Gastrocnemius medialis (tissue), 4 donors: ENCODE data around the gene AGER. TPM values are rescaled to one million over a fixed set of nuclear protein-coding genes. Genes with fewer than 3 reads are reported as not detected.

Experiments
- ATAC-seq, 2 donors: fragments of 150-250 bp; one replicate each; pipeline ENCODE4 v1.9.1; 2016
- DNase-seq, 2 donors: peaks; one replicate each; pipeline ENCODE4 v3.0.0-alpha.2; 2019
- H3K27ac ChIP-seq, 4 donors: fragments of 200-600 bp; sonication (generic); 1 replicate in 1 of 4; 2 replicates in 3 of 4; pipeline ENCODE4 v1.5.1; 2016 to 2018; ENCODE audit warnings: mild to moderate bottlenecking in 2 of 4, moderate library complexity in 1 of 4
- H3K27me3 ChIP-seq, 3 donors: fragments of 200-600 bp; sonication (generic) in 2 of 3; 1 replicate in 1 of 3; 2 replicates in 2 of 3; pipeline versions ENCODE4 v1.5.1 to v1.6.0; 2016 to 2019; ENCODE audit warnings: mild to moderate bottlenecking in 1 of 3, moderate library complexity in 1 of 3
- H3K36me3 ChIP-seq, 2 donors: fragments of 200-600 bp; sonication (generic) in 1 of 2; one replicate each; pipeline ENCODE4 v1.5.1; 2017 to 2018
- H3K4me1 ChIP-seq, 2 donors: fragments of 200-600 bp; sonication (generic) in 1 of 2; one replicate each; pipeline ENCODE4 v1.5.1; 2016 to 2017; ENCODE audit warnings: mild to moderate bottlenecking in 2 of 2
- H3K4me3 ChIP-seq, 4 donors: fragments of 200-600 bp; sonication (generic) in 3 of 4; 1 replicate in 1 of 4; 2 replicates in 3 of 4; pipeline ENCODE4 v1.5.1; 2016 to 2019; ENCODE audit warnings: mild to moderate bottlenecking in 2 of 4
- H3K9me3 ChIP-seq, 3 donors: fragments of 200-600 bp; sonication (generic) in 2 of 3; 1 replicate in 1 of 3; 2 replicates in 2 of 3; pipeline ENCODE4 v1.5.1; 2016 to 2019
- CTCF ChIP-seq, 5 experiments: fragments of 450-650 bp in 3 of 5; fragments of 200-600 bp in 2 of 5; sonication (generic) in 2 of 5; IDR thresholded peaks in 4 of 5; conservative IDR thresholded peaks in 1 of 5; 1 replicate in 4 of 5; 2 replicates in 1 of 5; pipeline ENCODE4 v1.5.1; 2016 to 2019; ENCODE audit warnings: antibody characterized with exemption in 5 of 5, mild to moderate bottlenecking in 3 of 5, moderate library complexity in 3 of 5
- POLR2A ChIP-seq, 2 donors: fragments of 450-650 bp; IDR thresholded peaks; one replicate each; pipeline ENCODE4 v1.6.1; 2017; ENCODE audit warnings: antibody characterized with exemption in 2 of 2, mild to moderate bottlenecking in 2 of 2, moderate library complexity in 2 of 2
- in situ Hi-C, 4 donors: fragments of 200-750 bp; cut with MboI; loops; one replicate each; pipeline versions ENCODE4 v1.15.0 to v1.8.0; 2017; ENCODE audit warnings: low sequenced_read_pairs in 4 of 4
- intact Hi-C: fragments of 100-400 bp; cut with DNase I; formaldehyde crosslinking; loops from one replicate; pipeline ENCODE4 v1.15.1; 2023; ENCODE audit warnings: low total_unique reads
- microRNA-seq, 2 donors: library from miRNA; unstranded; fragments of <30 nt; microRNA quantifications; one replicate each; pipeline ENCODE4, GENCODE V29; 2016; ENCODE audit warnings: borderline replicate concordance in 2 of 2
- total RNA-seq, 4 donors: library from RNA; depleted of rRNA; stranded (reverse); fragments of >200 nt; gene quantifications; one replicate each; pipeline versions ENCODE4 v1.1.0 to v1.2.3, GENCODE V29; 2016

AGER gene
- total RNA-seq, 4 donors from 2014 or later: 1.9 TPM; not detected in 3

GRCh38 chr6:32132110-32132509 is 51.9 kb downstream of the AGER start:
- intact Hi-C loops: no loop called here
- TF ChIP-seq CTCF (IDR thresholded peaks at IDR 0.05 in 4 of 5, conservative IDR thresholded peaks at IDR 0.05 in 1 of 5) (no peak), POLR2A (IDR thresholded peaks at IDR 0.05) (no peak)
- Histone ChIP-seq H3K4me1 (peaks cover 17 to 21% of the 10 kb centered on the region in 2 donors), H3K4me3 (no peak overlapping the region), H3K36me3 (no peaks in the 10 kb centered on the region), H3K27ac (no peak overlapping the region), H3K9me3 (no peaks in the 10 kb centered on the region), H3K27me3 (no peaks in the 10 kb centered on the region)
- ATAC-seq: no peak
- DNase-seq: no peak
- in situ Hi-C loops: loop anchor here in 1 of 4 donors (25.0 kb wide), 1 partner anchor 170 kb away; the partner anchor contains the start of genes DXO, NELFE and SKIC2

- Histone ChIP-seq H3K4me1 (peaks cover 23 to 26% of the 10 kb centered on the region in 2 donors), H3K27me3 (no peaks in the 10 kb centered on the region), H3K36me3 (peaks cover 0 to 4% of the 10 kb centered on the region in 2 donors), H3K27ac (no peak overlapping the region), H3K9me3 (no peaks in the 10 kb centered on the region), H3K4me3 (no peak overlapping the region)
- in situ Hi-C loops (loop anchor here in 1 of 4 donors (25.0 kb wide), 1 partner anchor 169 kb away; the partner anchor contains the start of genes DXO, NELFE and SKIC2), intact Hi-C loops (loop anchor here (2.0 kb wide), 1 partner anchor 21 kb away; no protein-coding TSS in a partner anchor)
- no peak for DNase-seq
- TF ChIP-seq CTCF (IDR thresholded peaks at IDR 0.05 in 4 of 5, conservative IDR thresholded peaks at IDR 0.05 in 1 of 5) (no peak), POLR2A (IDR thresholded peaks at IDR 0.05) (no peak)
- no peak for ATAC-seq
Measured at GRCh38 chr6:32131439-32131948, 52.6 kb downstream of the AGER start.

Small RNA genes within 50 kb of the gene (microRNA-seq; reads per million reads assigned to microRNA genes)
- 1.2 to 1.7 reads per million in 2 donors for gene MIR6721
- gene MIR6833: 0 reads per million in 2 donors

Other genes starting within 250 kb of the AGER start
- gene CFB, start 238.2 kb downstream of the AGER start, total RNA-seq: 10 to 100 TPM in 1 of 4 donors, 1 to 10 TPM in 3; 1.0 to 13.8 (median 6.1) TPM
- gene NELFE, start 225.3 kb downstream of the AGER start, total RNA-seq: 10 to 100 TPM; 58.1 to 88.6 (median 78.7) TPM
- gene SKIC2, start 225.1 kb downstream of the AGER start, total RNA-seq: 10 to 100 TPM; 21.2 to 51.9 (median 22.7) TPM
- 10 to 100 TPM in 1 of 4 donors, 1 to 10 TPM in 3; 5.8 to 11.5 (median 8.5) TPM for gene DXO, start 212.1 kb downstream of the AGER start, total RNA-seq
- 1 to 10 TPM; 4.3 to 7.8 (median 6.2) TPM for gene C4A, start 202.2 kb downstream of the AGER start, total RNA-seq
- 1 to 10 TPM; 2.6 to 8.6 (median 6.9) TPM for gene C4B, start 169.5 kb downstream of the AGER start, total RNA-seq
- gene CYP21A2, start 145.8 kb downstream of the AGER start, total RNA-seq: under 1 TPM in 2 of 4 donors, not detected in 2; 0.16 to 0.41 TPM
- 10 to 100 TPM; 12.0 to 37.0 (median 33.5) TPM for gene TNXB, start 74.9 kb downstream of the AGER start, total RNA-seq
- gene ATF6B, start 56.0 kb downstream of the AGER start, total RNA-seq: 10 to 100 TPM in 2 of 4 donors, 1 to 10 TPM in 2; 6.8 to 18.4 (median 9.5) TPM
- 1 to 10 TPM; 2.6 to 6.0 (median 3.9) TPM for gene FKBPL, start 54.0 kb downstream of the AGER start, total RNA-seq
- gene PRRT1, start 32.3 kb downstream of the AGER start, total RNA-seq: under 1 TPM in 1 of 4 donors, not detected in 3; 0.49 TPM
- gene PPT2, start 30.1 kb downstream of the AGER start, total RNA-seq: 10 to 100 TPM; 16.2 to 72.7 (median 21.4) TPM
- 1 to 10 TPM in 3 of 4 donors, under 1 TPM in 1; 0.80 to 7.1 (median 4.2) TPM for gene EGFL8, start 19.7 kb downstream of the AGER start, total RNA-seq
- 10 to 100 TPM; 32.0 to 58.7 (median 42.0) TPM for gene AGPAT1, start 8.2 kb downstream of the AGER start, total RNA-seq
- 10 to 100 TPM; 54.6 to 98.3 (median 78.1) TPM for gene RNF5, start 5.8 kb downstream of the AGER start, total RNA-seq
- gene PBX2, start 5.9 kb upstream of the AGER start, total RNA-seq: 10 to 100 TPM; 24.3 to 37.6 (median 33.6) TPM
- 1 to 10 TPM in 3 of 4 donors, not detected in 1; 2.2 to 2.9 (median 2.3) TPM for gene GPSM3, start 8.4 kb upstream of the AGER start, total RNA-seq
- gene NOTCH4, start 39.8 kb upstream of the AGER start, total RNA-seq: 10 to 100 TPM in 3 of 4 donors, 1 to 10 TPM in 1; 6.8 to 21.1 (median 14.8) TPM
- not detected for gene TSBP1, start 187.7 kb upstream of the AGER start, total RNA-seq
- gene BTNL2, start 222.9 kb upstream of the AGER start, total RNA-seq: not detected